Keratinocyte (primary cell): Measurements from ENCODE around the gene PISD. TPM values are rescaled to one million over a fixed set of nuclear protein-coding genes. Genes with fewer than 3 reads are reported as not detected.

Experiments
- DNase-seq: peaks from one replicate; pipeline ENCODE4 v3.0.0-alpha.2; 2011; ENCODE audit warnings: low read depth, missing footprints, low spot score
- FAIRE-seq: peaks from 2 replicates; lab custom pipeline; 2011; peaks lifted over from hg19 to GRCh38; lab: Jason Lieb, UNC
- H2AFZ ChIP-seq: 2 replicates; pipeline ENCODE4 v1.6.0; 2012; ENCODE audit warnings: low read length, control low read depth, inconsistent platforms; ENCODE audit not compliant: control insufficient read depth
- H3K27ac ChIP-seq: 2 replicates; pipeline ENCODE4 v1.5.1; 2011; ENCODE audit warnings: low read length; ENCODE audit not compliant: control insufficient read depth, insufficient read depth
- H3K27me3 ChIP-seq: 3 replicates; pipeline ENCODE4 v1.6.0; 2011; ENCODE audit warnings: low read length; ENCODE audit not compliant: control insufficient read depth, insufficient read depth; ENCODE audit errors: extremely low read depth
- H3K36me3 ChIP-seq, 2 experiments: 2 replicates in 1 of 2; 3 replicates in 1 of 2; pipeline ENCODE4 v1.5.1; 2011; ENCODE audit warnings: low read length in 2 of 2, mild to moderate bottlenecking in 1 of 2; ENCODE audit not compliant: control insufficient read depth in 2 of 2, insufficient read depth in 2 of 2; ENCODE audit errors: extremely low read depth in 1 of 2
- H3K4me1 ChIP-seq: 3 replicates; pipeline ENCODE4 v1.5.1; 2011; ENCODE audit warnings: low read length; ENCODE audit not compliant: control insufficient read depth, insufficient read depth; ENCODE audit errors: extremely low read depth
- H3K4me2 ChIP-seq: 3 replicates; pipeline ENCODE4 v1.6.0; 2011; ENCODE audit warnings: low read depth, low read length; ENCODE audit not compliant: control insufficient read depth, insufficient read depth; ENCODE audit errors: extremely low read depth
- H3K4me3 ChIP-seq, 3 experiments: fragments of 200-600 bp in 1 of 3; sonication (generic) in 1 of 3; 2 replicates in 2 of 3; 3 replicates in 1 of 3; pipeline ENCODE4 v1.5.1; 2011 to 2016; ENCODE audit warnings: low read length in 3 of 3, mild to moderate bottlenecking in 3 of 3, control low read depth in 2 of 3, inconsistent platforms in 1 of 3, low read depth in 1 of 3, mixed read lengths in 1 of 3, mixed run types in 1 of 3, moderate library complexity in 1 of 3; ENCODE audit not compliant: control insufficient read depth in 2 of 3, insufficient read depth in 2 of 3; ENCODE audit errors: extremely low read depth in 1 of 3
- H3K79me2 ChIP-seq: 2 replicates; pipeline ENCODE4 v1.6.0; 2012; ENCODE audit warnings: low read length; ENCODE audit not compliant: control insufficient read depth, insufficient read depth
- H3K9ac ChIP-seq: 3 replicates; pipeline ENCODE4 v1.6.0; 2011; ENCODE audit warnings: low read length; ENCODE audit not compliant: control insufficient read depth, insufficient read depth; ENCODE audit errors: extremely low read depth
- H3K9me1 ChIP-seq: 3 replicates; pipeline ENCODE4 v1.6.0; 2011; ENCODE audit warnings: low read length; ENCODE audit not compliant: control insufficient read depth, insufficient read depth; ENCODE audit errors: extremely low read depth
- H3K9me3 ChIP-seq: 2 replicates; pipeline ENCODE4 v1.5.1; 2012; ENCODE audit warnings: low read depth, low read length; ENCODE audit not compliant: control insufficient read depth
- H4K20me1 ChIP-seq: 3 replicates; pipeline ENCODE4 v1.6.0; 2011; ENCODE audit warnings: low read length; ENCODE audit not compliant: control insufficient read depth, insufficient read depth; ENCODE audit errors: extremely low read depth
- EZH2 ChIP-seq: IDR thresholded peaks from one replicate; pipeline ENCODE4 v1.6.1; 2012; ENCODE audit warnings: inconsistent platforms, mild to moderate bottlenecking, low read length, moderate library complexity
- dilution Hi-C: fragments of 300-500 bp; cut with MboI; formaldehyde crosslinking; loops from one replicate; pipeline ENCODE4 v1.7.0; 2020; ENCODE audit warnings: low sequenced_read_pairs; ENCODE audit not compliant: extremely low pct_ligation_motif_present
- polyA plus RNA-seq, 5 experiments: library from polyadenylated mRNA; depleted of rRNA in 3 of 5; stranded (reverse) in 3 of 5; stranded (forward) in 1 of 5; unstranded in 1 of 5; fragments of >200 nt; gene quantifications; 1 replicate in 1 of 5; 2 replicates in 3 of 5; 3 replicates in 1 of 5; pipeline versions ENCODE4 v1.2.1 to v1.2.3, GENCODE V29; 2011 to 2012; ENCODE audit warnings: missing spikeins in 2 of 5, low read depth in 1 of 5, low replicate concordance in 1 of 5
- TF ChIP-seq, protein P1 (sequence below), 3 experiments: IDR thresholded peaks in 1 of 3; conservative IDR thresholded peaks in 1 of 3; optimal IDR thresholded peaks in 1 of 3; 2 replicates in 2 of 3; 3 replicates in 1 of 3; pipeline versions ENCODE3 to v1.5.1; 2011; ENCODE audit warnings: low read length in 3 of 3, mild to moderate bottlenecking in 3 of 3, moderate library complexity in 2 of 3, control low read depth in 1 of 3, inconsistent platforms in 1 of 3; ENCODE audit not compliant: insufficient read depth in 2 of 3; ENCODE audit errors: extremely low read depth in 1 of 3

Gene PISD
- polyA plus RNA-seq, 1 donor (not counting 4 experiments of a cell fraction or from before 2014, with no cell fraction given), result 25.5 TPM

DNA sequence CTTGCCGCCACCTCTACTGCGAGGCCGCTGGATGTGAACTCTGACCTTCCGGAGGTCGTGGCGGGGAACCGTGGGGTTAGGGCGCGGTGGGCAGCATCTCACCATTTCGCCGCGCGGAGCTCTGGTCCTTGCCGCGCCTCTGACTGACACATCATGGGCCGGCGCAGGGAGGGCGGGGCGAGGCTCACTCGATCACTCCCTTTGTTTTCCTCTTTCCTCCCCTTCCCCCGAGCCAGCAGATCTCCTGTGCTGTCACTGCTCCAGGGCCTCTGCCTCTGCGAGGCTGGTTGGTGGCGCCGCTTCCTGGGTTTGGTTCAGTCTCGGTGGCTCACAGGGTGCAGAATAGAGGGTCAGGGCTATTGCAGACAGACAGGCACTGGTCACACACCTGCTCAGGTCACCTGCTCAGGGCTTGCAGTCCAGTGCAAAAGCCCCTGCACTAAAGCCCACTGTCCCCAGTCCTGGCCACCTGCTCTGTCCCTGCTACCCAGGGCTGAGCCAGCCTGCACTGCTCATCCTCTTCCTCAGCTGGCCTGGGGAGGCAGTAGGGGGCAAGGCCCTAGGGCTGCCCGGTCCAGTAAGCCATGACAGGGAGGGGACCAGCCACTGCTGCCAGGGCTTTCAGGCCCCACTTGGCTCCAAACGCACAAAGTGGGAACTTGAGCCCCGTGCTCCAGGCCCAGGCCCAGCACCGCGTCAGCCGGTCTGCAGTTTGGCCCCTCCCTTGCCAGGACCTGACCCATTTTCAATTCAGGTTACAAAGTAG lies 36.2 kb downstream of the PISD start:
- H3K79me2 ChIP-seq, result peaks cover 92% of the 10 kb centered on the region
- H3K27me3 ChIP-seq, result no peaks in the 10 kb centered on the region
- H3K9me3 ChIP-seq, result no peaks in the 10 kb centered on the region
- H3K4me2 ChIP-seq, result no peak overlapping the region
- H3K4me3 ChIP-seq, result no peak overlapping the region
- H3K4me1 ChIP-seq, result peaks cover 18% of the 10 kb centered on the region
- H3K27ac ChIP-seq, result peak overlapping the region; percentile 8
- H4K20me1 ChIP-seq, result peaks cover 40% of the 10 kb centered on the region
- peak overlapping the region; percentile 19 for H3K9ac ChIP-seq
- H2AFZ ChIP-seq, result no peak overlapping the region
- H3K36me3 ChIP-seq, result peaks cover 9 to 50% of the 10 kb centered on the region in 2 experiments
- no peak for TF ChIP-seq EZH2
- TF ChIP-seq, protein P1, sequence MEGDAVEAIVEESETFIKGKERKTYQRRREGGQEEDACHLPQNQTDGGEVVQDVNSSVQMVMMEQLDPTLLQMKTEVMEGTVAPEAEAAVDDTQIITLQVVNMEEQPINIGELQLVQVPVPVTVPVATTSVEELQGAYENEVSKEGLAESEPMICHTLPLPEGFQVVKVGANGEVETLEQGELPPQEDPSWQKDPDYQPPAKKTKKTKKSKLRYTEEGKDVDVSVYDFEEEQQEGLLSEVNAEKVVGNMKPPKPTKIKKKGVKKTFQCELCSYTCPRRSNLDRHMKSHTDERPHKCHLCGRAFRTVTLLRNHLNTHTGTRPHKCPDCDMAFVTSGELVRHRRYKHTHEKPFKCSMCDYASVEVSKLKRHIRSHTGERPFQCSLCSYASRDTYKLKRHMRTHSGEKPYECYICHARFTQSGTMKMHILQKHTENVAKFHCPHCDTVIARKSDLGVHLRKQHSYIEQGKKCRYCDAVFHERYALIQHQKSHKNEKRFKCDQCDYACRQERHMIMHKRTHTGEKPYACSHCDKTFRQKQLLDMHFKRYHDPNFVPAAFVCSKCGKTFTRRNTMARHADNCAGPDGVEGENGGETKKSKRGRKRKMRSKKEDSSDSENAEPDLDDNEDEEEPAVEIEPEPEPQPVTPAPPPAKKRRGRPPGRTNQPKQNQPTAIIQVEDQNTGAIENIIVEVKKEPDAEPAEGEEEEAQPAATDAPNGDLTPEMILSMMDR (optimal IDR thresholded peaks at IDR 0.05 in 1 of 3, IDR thresholded peaks at IDR 0.05 in 1 of 3, conservative IDR thresholded peaks at IDR 0.05 in 1 of 3; ENCODE audit: extremely low read depth in 1 of 3, insufficient read depth in 2 of 3, low read length in 3 of 3), result no peak
- peaks cover 2% of the 10 kb centered on the region for H3K9me1 ChIP-seq
- FAIRE-seq (no peak), DNase-seq (no peak)
- dilution Hi-C loops, result no loop called here

DNA sequence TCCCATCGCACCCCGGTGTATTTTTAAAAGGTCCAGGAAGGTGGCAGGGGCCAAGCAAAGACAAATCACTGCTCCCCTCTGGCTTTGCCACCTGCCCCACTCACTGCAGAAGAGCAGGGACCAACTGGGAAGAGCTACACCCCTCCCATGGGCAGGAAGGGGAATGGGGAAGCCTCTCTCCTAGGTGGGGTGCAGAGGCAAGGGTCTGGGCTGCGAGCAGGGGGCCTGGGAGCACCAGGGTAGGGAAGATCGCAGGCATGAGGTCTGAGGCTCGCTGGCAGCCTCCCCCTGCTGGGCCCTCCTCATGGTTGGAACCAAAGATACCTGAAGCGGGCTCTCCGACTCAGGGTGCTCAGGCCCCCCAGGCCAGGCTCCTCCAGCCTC lies 36.8 kb downstream of the PISD start:
- dilution Hi-C loops, result no loop called here
- H3K4me3 ChIP-seq, result no peak overlapping the region
- no peak overlapping the region for H3K9ac ChIP-seq
- H2AFZ ChIP-seq, result no peak overlapping the region
- peaks cover 88% of the 10 kb centered on the region for H3K79me2 ChIP-seq
- H3K4me2 ChIP-seq, result no peak overlapping the region
- TF ChIP-seq, protein P1 (optimal IDR thresholded peaks at IDR 0.05 in 1 of 3, IDR thresholded peaks at IDR 0.05 in 1 of 3, conservative IDR thresholded peaks at IDR 0.05 in 1 of 3; ENCODE audit: extremely low read depth in 1 of 3, insufficient read depth in 2 of 3, low read length in 3 of 3), result no peak
- TF ChIP-seq EZH2, result no peak
- no peak for FAIRE-seq
- H3K9me3 ChIP-seq, result no peaks in the 10 kb centered on the region
- no peak for DNase-seq
- H3K9me1 ChIP-seq, result peaks cover 2% of the 10 kb centered on the region
- H3K27me3 ChIP-seq, result no peaks in the 10 kb centered on the region
- peaks cover 40% of the 10 kb centered on the region for H4K20me1 ChIP-seq
- H3K4me1 ChIP-seq, result peaks cover 18% of the 10 kb centered on the region
- H3K36me3 ChIP-seq, result peaks cover 12 to 56% of the 10 kb centered on the region in 2 experiments
- H3K27ac ChIP-seq, result no peak overlapping the region
